ENCODE measurements around the gene NKPD1. TPM values are rescaled to one million over a fixed set of nuclear protein-coding genes. Genes with fewer than 3 reads are reported as not detected.

Gene NKPD1
- total RNA-seq, 1 experiment from 2014 or later: not detected

GRCh38 chr19:45173816-45174215 is 13.0 kb upstream of the NKPD1 start:
- DNase-seq (ENCODE audit: low read depth): peak; percentile 90

DNA sequence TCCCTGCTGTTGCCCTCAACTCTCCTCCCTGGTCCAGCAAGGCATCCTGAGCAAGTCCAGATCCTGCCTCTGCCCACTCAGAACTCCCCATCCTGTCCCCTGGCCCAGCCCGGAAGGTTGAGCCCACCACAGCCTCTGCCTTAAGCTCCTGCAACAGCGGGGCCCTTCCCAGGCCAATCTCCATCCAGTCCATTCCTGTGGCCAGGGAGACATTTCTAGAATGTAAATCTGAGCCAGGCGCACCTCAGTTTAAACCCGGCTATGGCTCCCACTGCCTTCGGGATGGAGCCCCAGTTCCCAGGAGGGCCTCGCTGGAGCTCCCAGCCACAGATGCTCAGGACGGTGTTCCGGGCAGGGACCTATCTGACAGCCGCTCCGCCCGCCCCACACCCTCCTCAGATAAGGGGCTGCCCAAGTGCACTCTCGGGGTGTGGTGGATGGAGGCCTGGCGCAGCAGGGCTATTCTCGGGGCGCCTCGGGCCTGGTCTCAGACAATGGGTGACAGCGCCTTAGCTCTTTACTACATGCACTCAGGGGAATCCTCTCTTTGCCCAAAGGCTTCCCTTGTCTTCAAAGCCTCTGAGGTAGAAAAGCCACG is 11.9 kb upstream of the NKPD1 start:
- no peak for DNase-seq (ENCODE audit: low read depth)

GRCh38 chr19:45172173-45172572 is 11.4 kb upstream of the NKPD1 start:
- no peak for DNase-seq (ENCODE audit: low read depth)

DNA sequence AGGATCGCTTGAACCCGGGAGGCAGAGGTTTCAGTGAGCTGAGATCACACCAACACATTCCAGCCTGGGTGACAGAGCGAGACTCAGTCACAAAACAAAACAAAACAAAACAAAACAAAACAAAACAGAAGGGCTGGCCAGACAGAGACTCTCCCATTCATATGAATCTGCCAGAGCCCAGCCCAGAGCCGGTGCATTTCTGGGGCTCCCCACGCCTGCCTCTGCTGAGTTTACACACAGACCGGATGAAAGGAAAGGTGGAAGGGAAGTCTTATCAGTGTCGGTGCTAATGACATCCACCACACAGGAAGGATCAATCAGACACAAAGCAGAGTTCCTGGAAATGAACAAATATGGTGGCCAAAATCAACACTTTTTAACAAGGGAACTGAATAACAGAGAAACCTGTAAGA is 10.4 kb upstream of the NKPD1 start:
- no peak for DNase-seq (ENCODE audit: low read depth)

GRCh38 chr19:45170146-45171106 is 9.6 kb upstream of the NKPD1 start:
- DNase-seq (ENCODE audit: low read depth): no peak

- DNase-seq (ENCODE audit: low read depth): no peak
Observed at GRCh38 chr19:45169602-45170001, 8.8 kb upstream of the NKPD1 start.

DNA sequence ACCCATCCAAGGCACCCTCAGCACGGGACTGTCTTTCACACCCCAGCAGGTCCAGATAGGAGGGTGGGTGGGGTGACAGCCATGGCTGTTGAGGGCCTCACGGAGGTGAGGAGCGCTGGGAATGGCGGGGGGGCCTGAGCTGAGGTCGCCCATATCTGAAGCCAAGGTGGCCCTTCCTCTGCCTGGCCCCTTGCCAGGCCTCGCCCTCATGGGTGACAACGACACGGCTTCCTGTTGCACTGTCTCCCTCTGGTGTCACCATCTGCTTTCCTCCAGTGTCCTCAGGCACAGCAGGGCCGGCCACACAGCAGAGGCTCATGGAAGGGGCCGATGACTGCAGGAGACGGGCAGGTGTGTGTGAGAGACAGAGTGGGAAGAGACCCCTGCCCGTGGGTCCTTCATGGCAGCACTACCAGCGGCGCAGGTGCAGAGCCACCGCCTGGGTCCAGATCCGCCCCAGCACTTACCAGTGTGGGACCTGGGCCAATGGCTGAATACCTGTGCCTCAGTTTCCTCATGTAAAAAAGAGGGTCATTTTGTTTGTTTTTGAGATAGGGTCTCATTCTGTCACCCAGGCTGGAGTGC is 8.1 kb upstream of the NKPD1 start:
- no peak for DNase-seq (ENCODE audit: low read depth)

DNA sequence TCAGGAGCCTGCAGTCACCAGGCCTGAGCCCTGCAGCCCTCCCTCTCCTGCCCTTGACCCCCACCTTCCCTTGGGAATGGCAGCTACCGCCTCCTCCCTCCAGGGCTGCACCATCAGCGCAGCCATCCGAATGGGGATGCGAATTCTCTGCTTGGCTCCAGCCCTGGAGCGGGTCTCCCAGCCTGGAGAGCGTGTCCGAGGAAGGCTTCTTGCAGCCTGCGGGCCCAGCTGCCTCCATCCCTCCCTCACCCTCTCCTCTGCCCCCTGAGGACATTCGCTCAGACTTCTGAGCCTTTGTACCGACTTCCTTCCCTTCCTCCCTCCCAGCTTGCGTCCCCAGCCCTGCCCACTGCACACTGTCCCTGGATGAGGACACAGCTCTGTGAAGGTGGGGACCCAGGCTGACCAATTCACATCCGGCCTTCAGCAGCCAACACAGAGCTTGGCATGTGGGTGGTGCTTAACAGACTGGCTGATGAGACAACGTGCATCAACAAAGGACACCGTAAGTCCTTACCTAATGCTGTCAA is 6.0 kb upstream of the NKPD1 start:
- DNase-seq (ENCODE audit: low read depth): no peak

- peak; percentile 79 for DNase-seq (ENCODE audit: low read depth)
Observed at GRCh38 chr19:45164577-45165335, 4.0 kb upstream of the NKPD1 start.

DNA sequence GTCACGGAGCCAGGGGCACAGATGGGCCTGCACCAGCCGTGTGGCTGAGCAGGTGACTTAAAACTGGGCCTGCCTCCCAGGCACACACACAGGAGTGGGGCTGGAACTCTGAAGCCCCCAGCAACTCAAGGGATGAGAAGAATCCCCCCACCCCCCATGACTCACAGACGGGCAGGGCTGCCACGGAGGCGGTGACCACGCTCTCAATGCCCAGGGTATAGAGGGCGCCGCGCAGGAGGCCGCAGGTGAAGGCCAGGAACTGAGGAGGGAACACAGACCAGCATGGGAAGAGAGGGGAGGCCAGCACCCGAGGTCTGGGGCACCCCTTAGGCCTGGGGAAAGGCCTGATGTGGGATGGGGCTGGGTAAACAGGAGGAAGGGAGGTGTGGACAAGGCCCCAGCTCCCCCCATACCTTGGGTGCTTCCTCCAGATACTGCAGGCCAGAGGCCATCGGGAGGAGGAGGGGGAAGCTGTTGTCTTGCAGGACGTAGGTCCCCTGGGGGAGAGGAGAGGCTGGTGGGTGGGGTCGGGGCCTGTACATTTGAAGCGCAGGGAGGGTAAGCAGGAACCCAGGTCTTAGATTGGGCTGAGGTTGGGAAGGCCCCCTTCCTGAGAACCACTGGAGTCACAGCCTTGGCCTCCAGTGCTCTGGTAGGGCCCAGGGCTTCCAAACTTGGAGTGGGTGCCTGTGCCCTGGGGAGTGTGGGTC is 3.1 kb upstream of the NKPD1 start:
- DNase-seq (ENCODE audit: low read depth): no peak

DNA sequence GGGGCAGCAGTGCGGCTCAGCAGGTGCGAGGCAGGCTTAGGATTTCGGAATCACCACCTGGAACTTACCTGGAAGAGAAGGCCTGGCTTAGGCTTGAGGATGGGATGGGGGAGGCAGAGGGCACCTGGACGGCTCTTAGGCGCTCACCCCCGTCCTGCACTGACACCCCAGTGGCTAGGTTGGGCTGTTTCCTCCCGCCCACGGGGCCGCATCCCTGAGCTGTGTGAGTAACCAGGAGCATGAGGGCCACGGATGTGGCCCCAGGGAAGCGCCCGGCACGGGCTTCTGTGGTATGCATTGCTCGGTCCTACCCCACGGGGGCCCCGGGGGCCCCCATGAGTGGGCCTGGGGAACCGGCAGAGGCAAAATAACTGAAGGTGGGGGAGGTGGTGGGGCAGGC is 2.4 kb upstream of the NKPD1 start:
- no peak for DNase-seq (ENCODE audit: low read depth)

DNA sequence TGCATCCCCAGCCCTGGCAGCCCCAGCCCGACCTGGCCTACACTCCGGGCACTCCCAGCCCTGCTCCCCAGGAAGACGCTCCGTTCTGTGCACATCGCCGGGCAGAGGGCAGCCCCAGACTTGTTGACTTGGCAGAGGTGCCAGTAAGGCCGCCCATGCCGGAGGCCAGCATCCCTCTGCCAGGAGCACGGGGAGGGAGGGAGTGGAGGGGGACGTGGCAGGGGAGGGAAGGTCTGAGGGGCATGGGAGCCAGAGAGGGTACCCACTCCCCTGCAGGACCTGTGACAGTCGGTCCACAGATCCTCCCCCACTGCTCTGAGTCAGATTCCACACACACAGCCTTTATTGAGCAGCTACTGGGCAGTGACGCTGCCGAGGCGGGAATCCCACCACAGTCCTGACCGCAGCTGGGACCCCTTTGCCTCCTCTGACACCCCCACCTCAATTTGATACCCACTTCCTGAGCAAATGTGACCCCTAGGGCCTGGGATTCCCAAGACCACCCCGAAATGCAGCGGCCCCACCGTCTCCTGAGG is 1.9 kb upstream of the NKPD1 start:
- DNase-seq (ENCODE audit: low read depth): no peak

- peak; percentile 37 for DNase-seq (ENCODE audit: low read depth)
Observed at GRCh38 chr19:45161738-45162607, 1.2 kb upstream of the NKPD1 start.

DNA sequence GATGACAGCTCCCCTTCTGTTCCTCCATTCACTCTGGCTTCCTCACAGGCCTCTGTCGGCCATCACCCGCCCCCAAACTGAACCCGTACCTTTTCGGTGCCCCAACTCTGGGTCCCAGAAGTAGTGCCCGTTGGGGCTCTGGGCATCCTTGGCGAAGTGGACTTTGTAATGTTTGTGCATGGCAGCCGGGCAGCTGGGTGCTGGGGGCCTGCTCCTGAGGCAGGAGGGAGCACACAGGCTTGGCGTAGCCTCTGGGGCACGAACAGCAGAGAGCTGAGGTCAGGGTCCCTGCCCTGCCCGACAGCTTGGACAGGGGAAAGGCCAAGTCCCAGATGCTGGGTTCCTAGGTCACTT is 834 bp downstream of the NKPD1 start:
- DNase-seq (ENCODE audit: low read depth): no peak

- no peak for DNase-seq (ENCODE audit: low read depth)
Observed at GRCh38 chr19:45159210-45159970, 1.4 kb downstream of the NKPD1 start.

DNA sequence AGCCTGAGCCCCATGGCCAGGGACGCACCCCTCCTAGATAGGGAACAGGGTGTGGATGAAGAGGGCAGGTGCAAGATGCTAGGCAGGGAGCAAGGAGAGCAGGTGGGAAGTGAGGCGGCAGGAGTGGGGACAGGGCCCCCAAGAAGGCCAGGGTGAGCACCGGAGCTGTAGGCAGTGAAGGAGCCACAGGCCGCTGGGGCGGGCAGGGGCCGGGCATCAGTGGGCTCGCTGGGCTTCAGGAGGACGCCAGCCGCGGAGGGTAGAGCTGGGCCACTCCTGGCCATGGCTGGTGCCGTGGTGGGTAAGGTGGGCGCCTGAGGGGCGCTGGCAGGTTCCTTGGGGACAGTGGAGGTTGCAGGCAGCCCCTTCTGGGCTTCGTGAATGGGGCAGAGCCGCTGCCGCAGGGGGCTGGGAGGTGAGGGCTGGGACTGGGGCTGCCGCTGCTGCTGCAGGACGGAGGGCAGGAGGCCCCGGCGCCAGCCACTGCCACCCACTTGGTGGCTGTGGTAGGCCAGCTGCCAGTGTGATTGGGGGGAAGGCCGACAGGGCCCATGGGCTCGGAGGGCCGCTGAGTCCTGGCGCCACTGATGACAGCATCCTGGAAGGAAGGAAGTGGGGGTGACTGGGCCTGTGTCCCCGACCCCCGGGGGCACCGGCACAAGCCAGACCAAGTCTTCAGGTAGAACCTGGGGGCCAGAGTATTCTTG is 2.1 kb downstream of the NKPD1 start:
- DNase-seq (ENCODE audit: low read depth): no peak

GRCh38 chr19:45156751-45157150 is 4.0 kb downstream of the NKPD1 start:
- no peak for DNase-seq (ENCODE audit: low read depth)

GRCh38 chr19:45156011-45156630 is 4.7 kb downstream of the NKPD1 start:
- no peak for DNase-seq (ENCODE audit: low read depth)
